ENCODE measurements around the gene SPINK7. TPM values are rescaled to one million over a fixed set of nuclear protein-coding genes. Genes with fewer than 3 reads are reported as not detected.

Gene SPINK7
- total RNA-seq, 1 experiment from 2014 or later: not detected

Other genes starting within 250 kb of the SPINK7 start
- not detected for gene SPINK5, start 248.4 kb upstream of the SPINK7 start, total RNA-seq (2021; ENCODE audit: unreplicated experiment)
- not detected for gene SPINK14, start 143.9 kb upstream of the SPINK7 start, total RNA-seq (2021; ENCODE audit: unreplicated experiment)
- gene SPINK6, start 109.4 kb upstream of the SPINK7 start, total RNA-seq (2021; ENCODE audit: unreplicated experiment): not detected
- gene MARCOL, start 73.9 kb upstream of the SPINK7 start, total RNA-seq (2021; ENCODE audit: unreplicated experiment): not detected
- gene SPINK13, start 43.6 kb upstream of the SPINK7 start, total RNA-seq (2021; ENCODE audit: unreplicated experiment): not detected
- not detected for gene SPINK9, start 23.1 kb downstream of the SPINK7 start, total RNA-seq (2021; ENCODE audit: unreplicated experiment)
- gene FBXO38, start 71.5 kb downstream of the SPINK7 start, total RNA-seq (2021; ENCODE audit: unreplicated experiment): 36.3 TPM